Hypothalamus (tissue), 51 donors: ENCODE results near the gene RNF41.

Experiments
- DNase-seq, 51 donors: peaks; one replicate each; lab custom pipeline; 2025; lab: John Stamatoyannopoulos, UW

Gene RNF41

GRCh38 chr12:56247923-56248322, 26.2 kb upstream of the RNF41 start:
- DNase-seq = no peak

DNA sequence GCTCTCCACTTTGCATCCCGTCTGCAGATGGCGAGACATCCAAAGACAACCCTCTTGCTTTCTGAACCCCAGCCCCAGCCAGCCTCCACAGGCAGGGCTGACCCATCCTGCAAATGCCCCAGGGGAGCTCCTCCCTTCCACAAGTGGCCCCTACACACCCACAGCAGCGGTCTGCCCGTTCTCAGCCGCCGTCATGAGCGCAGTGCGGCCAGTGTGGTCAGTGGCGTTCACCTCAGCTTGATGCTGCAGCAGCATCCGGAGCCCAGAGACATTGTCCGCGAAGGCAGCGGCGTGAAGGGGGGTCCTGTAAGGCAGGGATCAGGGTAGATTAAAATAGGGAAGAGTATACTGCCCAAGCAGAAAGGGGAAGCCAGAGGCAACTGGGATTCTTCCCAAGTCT, 22.8 kb upstream of the RNF41 start:
- DNase-seq = no peak

DNA sequence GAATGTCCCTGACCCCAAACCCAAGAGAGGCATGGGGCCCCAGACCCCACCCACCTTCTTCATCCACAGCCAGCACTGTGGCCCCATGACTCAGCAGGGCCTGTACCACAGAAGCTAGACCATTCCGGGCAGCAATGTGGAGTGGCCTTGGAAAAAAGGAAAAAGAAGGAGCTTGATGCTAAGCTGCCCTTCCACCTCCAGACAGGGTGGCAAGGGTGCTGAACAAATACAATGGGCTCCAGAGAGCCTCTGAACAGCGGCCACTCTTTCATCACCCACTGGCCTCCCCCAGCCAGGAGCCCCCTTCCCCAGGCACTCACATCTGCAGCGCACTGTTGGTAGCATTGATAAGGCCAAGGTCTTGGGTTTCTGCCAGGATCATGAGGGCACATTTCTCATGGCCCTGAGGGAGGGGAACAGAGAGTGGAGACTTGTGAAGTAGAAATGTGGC, 22.0 kb upstream of the RNF41 start:
- no peak for DNase-seq

DNA sequence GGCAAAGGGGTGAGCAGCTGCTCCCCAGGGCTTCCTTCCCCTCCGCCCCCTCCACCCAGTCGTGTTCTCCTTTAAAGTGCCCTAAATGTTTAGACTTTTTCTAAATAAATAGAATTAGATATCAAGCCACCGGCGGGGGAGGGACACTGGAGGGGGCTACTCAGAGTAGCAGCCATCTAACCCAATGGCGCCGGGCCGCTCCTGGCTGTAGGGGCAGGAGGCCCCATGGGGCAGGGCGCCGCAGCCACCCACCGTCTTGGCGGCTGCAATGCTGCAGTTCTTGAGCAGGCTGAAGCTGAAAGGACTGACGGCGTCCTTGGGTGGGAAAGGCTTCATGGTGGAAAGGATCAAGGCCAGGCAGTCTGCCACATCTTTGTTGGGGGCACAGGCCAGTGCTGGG, 21.3 kb upstream of the RNF41 start:
- no peak for DNase-seq

DNA sequence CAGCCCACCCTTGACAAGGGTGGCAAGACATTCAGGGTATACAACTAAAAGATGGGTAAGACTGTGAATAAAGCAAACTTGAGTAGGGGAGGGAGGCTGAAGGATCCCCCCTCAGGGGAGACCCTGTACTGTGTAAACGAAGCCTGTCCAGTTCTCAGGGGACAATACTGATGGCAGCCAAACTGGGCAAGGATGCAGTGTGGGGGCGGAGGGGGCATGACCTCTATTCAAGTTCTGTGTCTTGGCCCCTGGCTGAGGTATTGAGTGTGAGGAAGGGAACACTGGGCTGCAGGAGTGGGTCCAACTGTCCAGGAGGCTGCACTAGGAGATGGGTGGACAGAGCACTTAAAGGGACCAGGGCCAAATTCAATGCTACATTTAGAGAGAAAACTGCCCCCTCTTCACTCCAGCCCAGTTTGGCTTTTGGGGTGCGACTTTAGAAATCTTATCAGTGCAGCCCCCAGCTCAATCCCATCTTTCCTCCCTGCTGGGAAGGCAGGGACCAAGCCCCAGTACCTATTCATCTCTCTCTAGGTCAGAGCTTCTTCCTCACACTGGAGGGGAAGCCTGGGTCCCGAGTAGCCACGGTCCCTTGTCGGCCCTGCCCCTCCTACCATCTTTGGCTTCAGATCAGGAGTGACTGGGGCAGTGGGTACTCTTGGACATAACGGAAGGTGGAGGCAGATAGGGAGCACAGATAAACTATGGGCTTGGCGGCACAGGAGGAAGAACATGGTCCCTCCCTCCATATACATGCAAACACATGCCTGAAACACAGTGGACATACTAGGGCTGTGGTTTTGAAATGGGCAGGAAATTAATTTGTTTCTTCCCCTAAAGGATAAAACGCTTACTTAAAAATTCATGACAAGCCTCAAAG, 19.9 kb upstream of the RNF41 start:
- no peak for DNase-seq

DNA sequence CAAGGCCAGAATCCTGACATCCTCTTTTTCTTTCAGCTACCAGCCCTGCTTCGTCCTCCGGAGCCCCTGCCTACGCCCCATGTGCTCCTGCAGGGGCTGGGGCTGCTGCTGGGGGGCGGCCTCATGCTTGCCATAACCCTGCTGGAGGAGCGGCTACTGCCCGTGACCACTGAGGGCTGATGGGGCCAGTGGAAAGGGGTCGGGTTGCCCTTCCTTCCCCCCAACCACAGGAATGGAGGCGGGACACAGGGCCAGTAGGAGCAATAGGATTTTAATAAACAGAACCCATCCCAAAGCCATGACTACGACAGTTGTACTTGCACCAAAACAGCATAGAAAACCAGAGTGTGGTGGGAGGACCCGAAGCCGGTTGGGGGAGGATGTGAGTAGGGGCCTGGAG, 15.8 kb upstream of the RNF41 start:
- no peak for DNase-seq

DNA sequence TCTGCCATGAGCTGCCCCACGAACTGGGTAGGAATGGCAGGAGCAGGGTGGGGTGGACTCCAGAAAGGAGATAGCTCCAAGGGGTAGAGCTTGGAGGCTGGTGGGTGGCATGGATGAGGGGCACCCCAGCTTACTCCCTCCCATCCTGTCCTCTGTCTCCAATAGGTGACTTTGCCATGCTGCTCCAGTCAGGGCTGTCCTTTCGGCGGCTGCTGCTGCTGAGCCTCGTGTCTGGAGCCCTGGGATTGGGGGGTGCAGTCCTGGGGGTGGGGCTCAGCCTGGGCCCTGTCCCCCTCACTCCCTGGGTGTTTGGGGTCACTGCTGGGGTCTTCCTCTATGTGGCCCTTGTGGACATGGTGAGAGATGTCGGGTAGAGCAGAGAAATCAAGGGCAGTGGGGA, 15.3 kb upstream of the RNF41 start:
- DNase-seq = no peak

DNA sequence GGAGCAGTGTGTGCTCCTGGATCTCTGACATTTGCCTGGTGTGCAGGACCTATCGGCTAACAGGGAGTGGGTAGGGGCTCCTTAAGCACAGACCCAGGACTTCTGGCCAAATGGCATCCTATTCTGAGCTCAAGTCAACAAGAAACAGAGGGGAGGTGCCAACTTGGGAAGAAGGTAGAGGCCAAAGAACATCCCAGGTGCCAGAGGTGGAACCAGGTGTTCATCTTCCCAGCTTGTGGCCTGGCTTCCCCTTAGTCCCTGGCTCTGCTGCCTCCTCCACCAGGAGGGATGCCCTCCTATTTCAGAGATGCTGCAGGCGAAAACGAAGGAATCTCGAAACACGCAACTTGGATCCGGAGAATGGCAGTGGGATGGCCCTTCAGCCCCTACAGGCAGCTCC, 14.4 kb upstream of the RNF41 start:
- no peak for DNase-seq

GRCh38 chr12:56234746-56235436, 13.2 kb upstream of the RNF41 start:
- DNase-seq = no peak

DNA sequence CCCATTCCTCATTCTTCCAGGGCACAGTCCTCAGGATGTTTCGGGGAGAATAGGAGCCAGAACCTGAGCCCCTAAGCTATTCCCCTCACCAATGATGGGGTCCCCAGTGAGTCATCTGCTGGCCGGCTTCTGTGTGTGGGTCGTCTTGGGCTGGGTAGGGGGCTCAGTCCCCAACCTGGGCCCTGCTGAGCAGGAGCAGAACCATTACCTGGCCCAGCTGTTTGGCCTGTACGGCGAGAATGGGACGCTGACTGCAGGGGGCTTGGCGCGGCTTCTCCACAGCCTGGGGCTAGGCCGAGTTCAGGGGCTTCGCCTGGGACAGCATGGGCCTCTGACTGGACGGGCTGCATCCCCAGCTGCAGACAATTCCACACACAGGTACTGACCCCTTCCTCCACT, 9.5 kb upstream of the RNF41 start:
- DNase-seq = no peak

DNA sequence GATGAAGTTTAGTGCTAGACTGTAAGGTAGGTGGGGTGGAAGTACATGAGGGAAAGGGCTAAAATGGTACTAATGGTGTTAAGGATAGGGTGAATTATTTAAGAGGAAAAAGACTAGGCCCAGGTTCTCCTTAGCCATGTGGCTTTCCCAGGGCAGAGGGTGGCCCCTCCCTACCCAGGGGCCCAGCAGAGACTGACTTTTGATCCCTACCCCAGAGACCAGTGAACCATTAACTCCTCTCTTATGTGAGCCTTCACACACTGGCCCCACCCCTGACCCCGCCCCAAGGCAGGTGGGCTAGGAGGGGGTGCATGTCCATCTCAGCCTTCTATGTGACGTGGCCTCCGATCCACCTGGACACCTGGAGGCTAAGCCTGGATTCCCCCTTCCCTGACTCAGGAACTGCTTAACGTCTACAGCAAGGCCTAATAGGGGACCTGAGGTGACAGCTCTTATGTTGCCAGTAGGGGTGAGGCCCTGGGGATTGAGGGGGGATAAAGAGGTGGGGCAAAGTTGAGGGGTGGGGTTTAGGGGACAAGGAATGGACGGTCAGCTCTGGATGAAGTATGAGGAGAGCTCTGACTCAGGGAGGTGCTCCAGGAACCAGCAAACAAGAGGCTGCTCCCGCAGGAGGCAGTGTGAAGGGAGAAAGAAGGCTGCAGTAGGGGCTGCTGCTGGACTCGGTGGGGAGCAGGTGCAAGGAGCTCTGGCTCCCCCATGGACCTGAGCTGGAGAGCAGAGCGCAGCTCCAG, 8.9 kb upstream of the RNF41 start:
- DNase-seq = no peak

DNA sequence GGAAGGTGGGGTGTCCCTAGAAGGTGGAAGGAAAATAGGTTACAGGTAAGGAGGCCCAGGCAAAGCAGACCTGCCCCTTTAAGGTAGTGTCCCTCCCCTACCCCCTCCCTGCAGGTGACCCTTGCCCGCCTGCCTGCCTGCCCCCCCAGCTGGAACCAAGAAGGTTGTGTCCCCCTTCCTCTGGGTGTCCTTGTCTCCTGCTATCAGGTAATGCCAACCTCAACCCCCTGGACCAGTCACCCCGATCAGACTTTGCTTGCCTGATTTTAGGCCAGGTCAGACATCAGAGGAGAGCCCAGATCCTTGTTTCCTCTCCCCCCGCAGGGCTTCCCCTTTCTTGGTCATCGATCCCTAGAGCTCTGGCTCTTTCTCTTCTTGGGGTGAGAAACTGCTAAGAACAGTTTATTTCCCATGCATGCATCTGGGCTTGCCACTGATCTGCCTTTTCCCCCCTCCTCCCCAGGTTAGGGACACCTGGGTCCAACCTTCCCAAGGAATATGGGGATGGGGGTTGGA, 8.3 kb upstream of the RNF41 start, which contains the start of gene SLC39A5:
Gene SLC39A5, plus strand, starts transcription at position 136 of the 516 bp plus-strand sequence. CDS start 1,224 bp downstream, outside the sequence.
- no peak for DNase-seq

DNA sequence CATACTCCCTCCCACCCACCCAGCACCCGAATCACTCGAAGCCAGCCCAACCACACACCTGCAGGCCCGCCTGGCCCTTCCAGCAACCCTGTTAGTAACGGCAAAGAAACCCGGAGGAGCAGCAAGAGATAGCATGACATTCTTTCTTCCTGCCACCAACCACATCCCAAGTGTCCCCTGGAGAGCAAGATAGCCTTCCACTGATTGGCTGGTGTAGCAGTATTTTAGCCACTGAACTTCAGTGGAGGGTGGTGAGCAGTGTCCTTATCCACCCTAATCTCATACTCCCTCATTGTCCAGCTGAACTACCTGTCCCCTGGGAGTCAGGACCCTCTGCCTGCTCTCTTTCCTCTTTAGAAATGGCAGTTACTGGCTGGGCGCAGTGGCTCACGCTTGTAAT, 7.4 kb upstream of the RNF41 start:
- no peak for DNase-seq

DNA sequence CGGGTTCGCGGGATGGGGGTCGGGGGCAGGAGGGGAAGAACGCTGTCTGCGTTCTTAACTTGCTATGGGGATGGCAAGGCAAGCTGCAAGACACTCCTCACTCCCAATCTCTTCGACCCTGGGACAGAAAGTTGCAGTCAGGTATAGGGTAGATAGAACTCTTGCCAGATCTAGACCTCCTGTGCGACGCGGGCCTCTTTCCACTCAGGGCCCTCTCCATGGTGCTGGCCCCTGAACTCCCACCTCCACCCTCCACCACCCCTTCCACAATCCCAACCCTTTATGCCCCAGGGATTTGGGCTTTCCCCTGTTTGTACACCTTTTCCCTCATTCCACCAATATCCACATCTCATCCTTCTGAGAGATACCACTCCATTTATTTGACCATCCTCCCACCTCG, 3.2 kb upstream of the RNF41 start:
- DNase-seq = no peak

- DNase-seq = peak; percentile 81 to 98 (median 96)
These were observed 2.5 kb upstream of the RNF41 start, which contains the start of gene NABP2 for GRCh38 chr12:56224102-56224701. Gene NABP2 (plus strand): TSS chr12:56224342. CDS start chr12:56224857, 515 bp downstream.

DNA sequence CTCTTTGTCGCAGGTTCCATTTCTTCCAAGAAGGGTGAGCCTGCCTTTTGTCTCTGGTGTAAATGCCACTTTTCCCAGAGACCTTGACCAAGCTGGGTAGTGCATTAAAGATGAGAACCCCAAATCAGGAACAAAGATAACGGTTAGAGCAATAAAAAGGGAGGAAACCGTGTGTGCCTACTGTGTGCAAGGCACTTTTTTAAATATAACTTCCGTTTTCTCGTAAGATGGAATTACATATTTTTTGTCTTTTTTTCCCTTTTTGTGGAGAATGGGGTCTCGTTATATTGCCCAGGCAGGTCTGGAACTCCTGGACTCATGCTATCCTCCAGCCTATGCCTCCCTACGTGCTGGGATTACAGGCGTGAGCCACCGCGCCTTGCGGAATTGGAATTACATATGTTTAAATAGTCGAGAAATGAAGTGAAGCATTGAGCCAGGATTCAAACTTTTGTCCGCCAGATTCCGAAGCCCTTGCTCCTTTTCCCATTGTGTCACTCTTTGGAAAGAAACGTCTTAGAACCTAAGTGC, 1.9 kb upstream of the RNF41 start:
- no peak for DNase-seq

DNA sequence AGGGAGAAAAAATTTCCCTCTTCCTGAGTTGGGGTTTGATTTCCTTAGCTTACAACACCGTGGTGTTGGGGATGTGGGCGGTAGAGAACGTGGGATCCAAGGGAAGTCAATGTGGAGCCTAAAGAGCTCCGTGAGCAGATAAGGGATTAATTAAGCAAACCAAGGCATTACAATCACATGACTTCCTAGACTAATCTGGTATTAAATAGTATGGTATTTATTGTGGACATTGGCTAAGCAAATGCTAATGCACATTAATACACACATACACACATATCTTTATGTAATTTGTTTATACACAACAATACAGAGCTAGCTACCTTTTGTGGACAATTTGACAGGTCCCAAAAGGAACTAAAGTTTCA, 791 bp upstream of the RNF41 start:
- no peak for DNase-seq

DNA sequence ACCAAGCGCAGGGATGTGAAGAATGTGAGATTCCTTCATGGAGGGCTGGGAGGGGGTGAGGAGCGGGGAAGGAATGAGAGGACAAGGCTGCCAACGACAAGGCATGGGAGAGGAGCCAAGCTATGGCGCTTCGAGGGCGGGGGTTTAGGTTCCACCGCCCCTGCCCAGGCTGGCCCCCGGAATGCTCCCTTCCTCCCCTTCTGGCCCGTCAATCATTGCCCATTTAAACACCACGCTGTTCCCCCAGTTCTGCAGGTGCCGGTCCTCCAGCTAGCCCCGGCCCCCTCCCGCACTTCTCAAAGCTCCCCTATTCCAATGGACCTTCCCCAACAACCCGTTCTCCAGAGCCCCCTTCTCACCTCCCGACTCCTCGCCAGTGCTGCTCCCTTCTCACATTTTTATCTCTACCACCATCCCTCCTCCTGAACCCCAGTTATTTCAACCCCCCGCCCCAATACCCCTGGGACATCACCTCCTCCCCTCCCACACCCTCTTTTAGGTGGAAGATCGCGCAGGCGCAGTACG, 428 bp downstream of the RNF41 start:
- DNase-seq = peak in 39 of 51 donors; percentile 7 to 74 (median 42)

GRCh38 chr12:56220611-56221231, 1.0 kb downstream of the RNF41 start:
- DNase-seq = peak in 1 of 51 donors; percentile 36
